Measurements from ENCODE around the gene GGPS1.
"Not testable (repeated sequence)": the region's sequence is repeated elsewhere in the genome, so short reads cannot be mapped to it uniquely, and the experiment has no call there.

GGPS1 gene

GRCh38 chr1:235381955-235382739, 53.8 kb downstream of the GGPS1 start:
- H3K4me1 Mint-ChIP-seq (ENCODE audit: low read depth); H3K9me3 Mint-ChIP-seq; H3K27me3 Mint-ChIP-seq (ENCODE audit: low read depth); H3K4me3 Mint-ChIP-seq; H3K27ac Mint-ChIP-seq: not testable (repeated sequence)
- H3K36me3 Mint-ChIP-seq (ENCODE audit: low read depth) = peaks cover 28% of the 10 kb centered on the region

- H3K27ac Mint-ChIP-seq; H3K4me3 Mint-ChIP-seq; H3K4me1 Mint-ChIP-seq (ENCODE audit: low read depth); H3K27me3 Mint-ChIP-seq (ENCODE audit: low read depth); H3K9me3 Mint-ChIP-seq: not testable (repeated sequence)
- peaks cover 28% of the 10 kb centered on the region for H3K36me3 Mint-ChIP-seq (ENCODE audit: low read depth)
Observed at GRCh38 chr1:235385633-235386032, 57.3 kb downstream of the GGPS1 start.

- Mint-ChIP-seq H3K36me3 (ENCODE audit: low read depth) (peaks cover 4% of the 10 kb centered on the region), H3K4me1 (ENCODE audit: low read depth) (no peaks in the 10 kb centered on the region), H3K27ac (no peak overlapping the region), H3K4me3 (no peak overlapping the region), H3K9me3 (no peaks in the 10 kb centered on the region), H3K27me3 (ENCODE audit: low read depth) (no peaks in the 10 kb centered on the region)
Observed at GRCh38 chr1:235391874-235392273, 63.5 kb downstream of the GGPS1 start.
